Mesothelial cell of epicardium (in vitro differentiated cells): ENCODE measurements around the gene CSAD. TPM values are rescaled to one million over a fixed set of nuclear protein-coding genes. Genes with fewer than 3 reads are reported as not detected.

Source experiments
- DNase-seq, 2 experiments: peaks; one replicate each; pipeline ENCODE4 v3.0.0; 2021; ENCODE audit warnings: low spot score in 2 of 2; ENCODE audit not compliant: unreplicated experiment in 2 of 2
- H3K27ac Mint-ChIP-seq: 2 replicates; pipeline ENCODE4 v1.8.0; 2021; ENCODE audit warnings: mixed read lengths
- H3K27me3 Mint-ChIP-seq: 2 replicates; pipeline ENCODE4 v1.8.0; 2021; ENCODE audit warnings: low read depth, mixed read lengths
- H3K36me3 Mint-ChIP-seq: 2 replicates; pipeline ENCODE4 v1.8.0; 2021; ENCODE audit warnings: mixed read lengths
- H3K4me1 Mint-ChIP-seq: 2 replicates; pipeline ENCODE4 v1.8.0; 2021; ENCODE audit warnings: mixed read lengths
- H3K4me3 Mint-ChIP-seq: 2 replicates; pipeline ENCODE4 v1.8.0; 2021; ENCODE audit warnings: mild to moderate bottlenecking, moderate library complexity, mixed read lengths
- H3K9me3 Mint-ChIP-seq: 2 replicates; pipeline ENCODE4 v1.8.0; 2021; ENCODE audit warnings: mixed read lengths
- total RNA-seq: library from RNA; stranded (reverse); gene quantifications from 3 replicates; pipeline ENCODE4 v1.2.1, GENCODE V29; 2021
- TF ChIP-seq, protein P1 (sequence below): fragments of 200-600 bp; sonication (generic); IDR thresholded peaks from one replicate; pipeline ENCODE4 v1.5.0; 2021; ENCODE audit warnings: antibody characterized with exemption; ENCODE audit not compliant: unreplicated experiment

The CSAD gene
- total RNA-seq, 1 donor from 2014 or later: 129 TPM

DNA sequence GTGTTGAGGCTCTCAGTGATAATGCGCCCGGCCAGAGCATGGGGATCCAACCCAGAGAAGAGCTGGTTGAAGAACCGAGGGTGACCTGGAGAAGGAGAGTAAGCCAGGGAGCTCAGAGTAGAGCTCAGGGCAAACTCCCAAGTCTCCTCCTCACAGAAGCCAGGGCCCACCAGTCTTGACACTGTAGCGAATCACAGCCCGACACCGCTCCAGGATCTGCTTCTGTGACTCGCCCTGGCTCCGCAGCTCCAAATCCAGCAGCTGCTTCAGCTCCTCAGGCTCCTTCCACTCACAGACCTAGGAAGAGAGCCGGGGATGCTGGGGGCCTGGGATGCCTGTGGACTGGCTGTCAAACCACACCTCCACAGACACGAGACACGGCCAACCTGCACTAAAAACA is 8.4 kb downstream of the CSAD start:
- Mint-ChIP-seq H3K27ac (peak overlapping the region; percentile 95), H3K4me1 (peaks cover 45% of the 10 kb centered on the region), H3K36me3 (peaks cover 16% of the 10 kb centered on the region), H3K9me3 (no peaks in the 10 kb centered on the region), H3K4me3 (no peak overlapping the region), H3K27me3 (no peaks in the 10 kb centered on the region)
- TF ChIP-seq, protein P1, sequence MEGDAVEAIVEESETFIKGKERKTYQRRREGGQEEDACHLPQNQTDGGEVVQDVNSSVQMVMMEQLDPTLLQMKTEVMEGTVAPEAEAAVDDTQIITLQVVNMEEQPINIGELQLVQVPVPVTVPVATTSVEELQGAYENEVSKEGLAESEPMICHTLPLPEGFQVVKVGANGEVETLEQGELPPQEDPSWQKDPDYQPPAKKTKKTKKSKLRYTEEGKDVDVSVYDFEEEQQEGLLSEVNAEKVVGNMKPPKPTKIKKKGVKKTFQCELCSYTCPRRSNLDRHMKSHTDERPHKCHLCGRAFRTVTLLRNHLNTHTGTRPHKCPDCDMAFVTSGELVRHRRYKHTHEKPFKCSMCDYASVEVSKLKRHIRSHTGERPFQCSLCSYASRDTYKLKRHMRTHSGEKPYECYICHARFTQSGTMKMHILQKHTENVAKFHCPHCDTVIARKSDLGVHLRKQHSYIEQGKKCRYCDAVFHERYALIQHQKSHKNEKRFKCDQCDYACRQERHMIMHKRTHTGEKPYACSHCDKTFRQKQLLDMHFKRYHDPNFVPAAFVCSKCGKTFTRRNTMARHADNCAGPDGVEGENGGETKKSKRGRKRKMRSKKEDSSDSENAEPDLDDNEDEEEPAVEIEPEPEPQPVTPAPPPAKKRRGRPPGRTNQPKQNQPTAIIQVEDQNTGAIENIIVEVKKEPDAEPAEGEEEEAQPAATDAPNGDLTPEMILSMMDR: no peak
- DNase-seq: no peak

DNA sequence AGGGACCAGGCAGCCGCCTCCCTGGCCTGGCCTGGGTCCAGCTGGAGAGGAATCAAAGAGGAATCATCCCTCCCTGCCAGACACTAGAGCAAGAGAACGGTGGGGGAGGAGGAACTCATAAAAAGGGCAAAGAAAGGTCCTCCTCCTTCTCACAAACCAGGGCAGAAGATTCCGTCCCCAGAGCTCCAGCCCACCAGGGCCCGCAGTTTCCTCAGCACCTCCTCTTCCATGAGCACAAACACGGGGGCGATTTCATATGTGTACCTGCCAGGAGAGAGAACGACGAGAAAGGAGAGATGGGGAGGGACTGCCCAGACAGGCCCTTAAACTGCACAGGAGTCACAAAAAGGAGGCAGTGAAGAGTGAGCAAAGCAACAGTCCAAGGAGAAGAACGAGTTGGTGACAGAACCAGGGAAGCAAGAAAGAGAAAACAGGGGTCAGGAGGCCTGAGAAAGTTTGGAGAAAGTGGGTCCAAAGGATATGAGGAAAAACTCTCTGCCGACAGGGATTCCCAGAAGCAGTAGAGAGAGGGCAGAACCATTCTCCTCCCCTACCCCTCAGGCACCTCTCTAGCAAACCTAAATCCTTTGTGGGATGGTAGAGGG is 8.9 kb downstream of the CSAD start:
- no peaks in the 10 kb centered on the region for H3K27me3 Mint-ChIP-seq
- peak overlapping the region; percentile 45 for H3K4me3 Mint-ChIP-seq
- TF ChIP-seq, protein P1: no peak
- H3K27ac Mint-ChIP-seq: peak overlapping the region; percentile 95
- H3K9me3 Mint-ChIP-seq: no peaks in the 10 kb centered on the region
- peak in 1 of 2 experiments; percentile 67 for DNase-seq
- H3K4me1 Mint-ChIP-seq: peaks cover 41% of the 10 kb centered on the region
- H3K36me3 Mint-ChIP-seq: peaks cover 20% of the 10 kb centered on the region

DNA sequence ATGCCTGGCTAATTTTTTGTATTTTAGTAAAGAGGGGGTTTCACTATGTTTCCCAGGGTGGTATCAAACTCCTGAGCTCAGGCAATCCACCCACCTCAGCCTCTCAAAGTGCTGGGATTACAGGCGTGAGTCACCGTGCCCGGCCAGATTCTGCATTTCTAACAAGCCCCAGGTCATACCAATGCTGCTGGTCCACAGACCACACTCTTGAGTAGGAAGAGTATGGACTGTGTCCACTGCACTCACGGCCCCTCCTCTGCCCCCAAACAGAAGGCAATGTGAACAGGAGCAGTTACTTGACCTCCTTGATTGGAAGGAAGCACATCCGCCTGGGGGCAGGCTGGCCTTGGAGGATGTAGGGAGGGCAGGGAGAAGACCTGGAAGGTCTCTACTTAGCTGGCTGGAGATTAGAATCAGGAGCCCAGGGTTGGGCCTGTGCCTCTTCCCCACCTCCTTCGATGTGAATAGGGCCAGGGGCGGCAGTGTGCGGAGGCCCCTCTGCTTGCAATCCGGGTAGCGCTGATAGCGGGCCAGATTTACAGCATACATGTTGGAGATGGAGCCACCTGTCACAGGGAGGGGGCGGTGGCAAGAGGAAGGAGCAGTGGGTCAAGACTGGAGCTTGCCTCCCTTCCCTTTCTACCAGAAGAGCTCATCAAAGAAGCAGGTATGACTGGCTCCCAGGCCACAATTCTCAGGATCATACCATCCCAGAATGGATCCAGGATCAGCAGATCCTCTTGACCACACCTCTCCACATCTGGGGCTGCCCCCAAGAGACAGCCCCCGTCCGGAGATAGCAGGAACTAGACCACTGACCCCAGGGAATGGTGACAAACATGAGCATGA is 9.6 kb downstream of the CSAD start:
- Mint-ChIP-seq H3K36me3 (peaks cover 25% of the 10 kb centered on the region), H3K4me3 (peak overlapping the region; percentile 45), H3K27me3 (no peaks in the 10 kb centered on the region), H3K9me3 (no peaks in the 10 kb centered on the region), H3K27ac (peak overlapping the region; percentile 95), H3K4me1 (peaks cover 41% of the 10 kb centered on the region)
- DNase-seq: peak in 1 of 2 experiments; percentile 37
- TF ChIP-seq, protein P1: no peak

DNA sequence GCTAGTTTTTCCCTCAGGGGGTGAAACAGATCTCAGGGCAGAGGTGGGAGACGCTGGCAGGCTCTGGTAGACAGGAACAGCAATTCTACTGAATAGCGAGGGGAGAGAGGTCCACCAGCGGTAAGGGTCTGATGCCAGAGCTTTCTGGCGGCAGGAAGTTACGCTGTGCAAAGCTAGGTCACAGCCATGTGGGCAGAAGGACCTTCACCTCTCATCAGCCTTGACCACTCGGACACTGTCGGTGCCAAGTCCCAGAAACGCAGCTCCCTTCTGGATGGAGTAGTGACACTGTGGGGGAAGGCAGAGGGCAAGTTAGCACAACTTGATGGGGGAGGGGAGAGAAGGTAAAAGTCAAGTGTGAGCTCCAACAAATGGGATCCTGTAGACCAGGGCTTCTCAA is 10.5 kb downstream of the CSAD start:
- Mint-ChIP-seq H3K36me3 (peaks cover 28% of the 10 kb centered on the region), H3K27ac (peak overlapping the region; percentile 31), H3K4me1 (peaks cover 34% of the 10 kb centered on the region), H3K9me3 (no peaks in the 10 kb centered on the region), H3K27me3 (no peaks in the 10 kb centered on the region), H3K4me3 (no peak overlapping the region)
- DNase-seq: no peak
- TF ChIP-seq, protein P1: no peak

DNA sequence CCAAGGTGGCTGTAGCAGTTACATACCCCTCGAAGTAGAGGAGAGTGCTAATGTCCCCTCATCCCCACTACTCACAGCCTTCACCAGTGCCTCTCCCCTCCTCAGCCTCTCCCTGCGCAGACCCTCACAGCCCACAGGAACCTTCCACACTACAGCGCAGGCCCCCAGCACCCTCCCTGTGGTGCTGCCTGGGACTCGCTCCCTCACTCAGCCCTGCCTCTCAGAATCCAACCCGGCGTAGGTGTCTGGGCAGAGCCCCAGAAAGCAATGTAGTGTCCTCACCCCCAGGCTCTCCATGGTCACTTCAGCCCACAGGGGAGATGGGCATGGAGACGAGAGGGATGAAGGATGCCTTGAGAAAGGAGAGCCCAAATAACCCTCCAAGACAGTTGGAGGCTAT is 11.1 kb downstream of the CSAD start:
- H3K9me3 Mint-ChIP-seq: no peaks in the 10 kb centered on the region
- peaks cover 33% of the 10 kb centered on the region for H3K36me3 Mint-ChIP-seq
- no peak overlapping the region for H3K4me3 Mint-ChIP-seq
- peaks cover 29% of the 10 kb centered on the region for H3K4me1 Mint-ChIP-seq
- peak overlapping the region; percentile 31 for H3K27ac Mint-ChIP-seq
- H3K27me3 Mint-ChIP-seq: no peaks in the 10 kb centered on the region
- TF ChIP-seq, protein P1: no peak
- DNase-seq: no peak
